Ovary (tissue), 3 donors: ENCODE measurements around the gene APOC4.

ENCODE experiments used
- CTCF ChIP-seq, 3 donors: fragments of 450-650 bp in 2 of 3; fragments of 200-600 bp in 1 of 3; IDR thresholded peaks; one replicate each; pipeline versions ENCODE4 v1.5.1 to v1.8.0; 2016 to 2022; ENCODE audit warnings: antibody characterized with exemption in 3 of 3, mild to moderate bottlenecking in 1 of 3
- EP300 ChIP-seq: sonication (generic); formaldehyde crosslinking; IDR thresholded peaks from one replicate; pipeline ENCODE4 v1.6.1; 2017; ENCODE audit warnings: antibody characterized with exemption
- POLR2A ChIP-seq: fragments of 450-650 bp; IDR thresholded peaks from one replicate; pipeline ENCODE4 v1.6.1; 2017; ENCODE audit warnings: antibody characterized with exemption, mild to moderate bottlenecking, moderate library complexity
- donor health status: DM: no; HTN: no; CAD: no.

- TF ChIP-seq CTCF (IDR thresholded peaks at IDR 0.05) (no peak), POLR2A (no peak), EP300 (no peak)
Observed at GRCh38 chr19:44907613-44908012, 34.4 kb upstream of the APOC4 start.
